HepG2 (cell line): Measurements from ENCODE around the gene CTXN1. TPM values are rescaled to one million over a fixed set of nuclear protein-coding genes. Genes with fewer than 3 reads are reported as not detected.

ENCODE experiments used
- HOXA7 ChIP-seq: sonication (generic); formaldehyde crosslinking; IDR thresholded peaks from 2 replicates; pipeline ENCODE4 v1.8.1; 2022; ENCODE audit warnings: mild to moderate bottlenecking, missing genetic modification reagents, moderate library complexity
- KDM1A ChIP-seq: IDR thresholded peaks from 2 replicates; pipeline ENCODE4 v1.6.1; 2016; ENCODE audit warnings: missing compliant biosample characterization
- POLR2A ChIP-seq, 2 experiments: IDR thresholded peaks; 2 replicates each; pipeline ENCODE4 v1.6.1; 2011; ENCODE audit warnings: low read depth in 2 of 2, low read length in 2 of 2, mild to moderate bottlenecking in 1 of 2, moderate library complexity in 1 of 2; ENCODE audit not compliant: insufficient read depth in 1 of 2
- TMF1 ChIP-seq: sonication (generic); formaldehyde crosslinking; IDR thresholded peaks from 2 replicates; pipeline ENCODE4 v1.8.1; 2022; ENCODE audit warnings: low read depth, missing genetic modification reagents
- ZNF263 ChIP-seq: sonication (generic); formaldehyde crosslinking; IDR thresholded peaks from 2 replicates; pipeline ENCODE4 v1.4.0; 2020; ENCODE audit warnings: missing genetic modification reagents
- ZNF775 ChIP-seq: sonication (generic); formaldehyde crosslinking; IDR thresholded peaks from 2 replicates; pipeline ENCODE4 v1.4.0; 2020; ENCODE audit warnings: missing genetic modification reagents, mild to moderate bottlenecking, moderate library complexity, borderline replicate concordance
- ZSCAN31 ChIP-seq: sonication (generic); formaldehyde crosslinking; IDR thresholded peaks from 2 replicates; pipeline ENCODE4 v1.5.0; 2020; ENCODE audit warnings: low read depth, mild to moderate bottlenecking, missing genetic modification reagents
- polyA plus RNA-seq, 8 experiments: library from polyadenylated mRNA; depleted of rRNA in 3 of 8; stranded (reverse) in 7 of 8; unstranded in 1 of 8; fragments of >200 nt; fragmentation: Illumina TruSeq in 4 of 8; extraction: Trizol in 4 of 8; gene quantifications; 2 replicates each; pipeline versions ENCODE4 v1.2.1 to v1.2.3, GENCODE V29; 2011 to 2016; ENCODE audit warnings: low read depth in 4 of 8, missing spikeins in 1 of 8, mixed read lengths in 1 of 8; ENCODE audit not compliant: insufficient read depth in 1 of 8
- total RNA-seq, 5 experiments: library from RNA; depleted of rRNA; stranded (reverse); fragments of >200 nt; fragmentation: Illumina TruSeq; extraction: Trizol; gene quantifications; 2 replicates each; pipeline ENCODE4 v1.2.3, GENCODE V29; 2016; ENCODE audit warnings: low read depth in 1 of 5
- TF ChIP-seq, protein P1 (sequence below): sonication (generic); formaldehyde crosslinking; IDR thresholded peaks from 2 replicates; pipeline ENCODE4 v1.5.0; 2020; ENCODE audit warnings: mild to moderate bottlenecking, missing genetic modification reagents
- TF ChIP-seq, protein P2 (sequence below): sonication (generic); formaldehyde crosslinking; IDR thresholded peaks from 2 replicates; pipeline ENCODE4 v1.5.0; 2020; ENCODE audit warnings: missing genetic modification reagents
- TF ChIP-seq, protein P3 (sequence below): sonication (generic); formaldehyde crosslinking; conservative IDR thresholded peaks from 2 replicates; pipeline ENCODE4 v1.4.0; 2020; ENCODE audit warnings: missing genetic modification reagents
- TF ChIP-seq, protein P4 (sequence below): sonication (generic); formaldehyde crosslinking; IDR thresholded peaks from 2 replicates; pipeline ENCODE4 v1.4.0; 2020; ENCODE audit warnings: mild to moderate bottlenecking, missing genetic modification reagents

Gene CTXN1
- total and polyA plus RNA-seq, 2 of the 13 experiments (the other 11 are each of a cell fraction or from before 2014, with no cell fraction given), result 0.11 TPM; not detected in 1

DNA sequence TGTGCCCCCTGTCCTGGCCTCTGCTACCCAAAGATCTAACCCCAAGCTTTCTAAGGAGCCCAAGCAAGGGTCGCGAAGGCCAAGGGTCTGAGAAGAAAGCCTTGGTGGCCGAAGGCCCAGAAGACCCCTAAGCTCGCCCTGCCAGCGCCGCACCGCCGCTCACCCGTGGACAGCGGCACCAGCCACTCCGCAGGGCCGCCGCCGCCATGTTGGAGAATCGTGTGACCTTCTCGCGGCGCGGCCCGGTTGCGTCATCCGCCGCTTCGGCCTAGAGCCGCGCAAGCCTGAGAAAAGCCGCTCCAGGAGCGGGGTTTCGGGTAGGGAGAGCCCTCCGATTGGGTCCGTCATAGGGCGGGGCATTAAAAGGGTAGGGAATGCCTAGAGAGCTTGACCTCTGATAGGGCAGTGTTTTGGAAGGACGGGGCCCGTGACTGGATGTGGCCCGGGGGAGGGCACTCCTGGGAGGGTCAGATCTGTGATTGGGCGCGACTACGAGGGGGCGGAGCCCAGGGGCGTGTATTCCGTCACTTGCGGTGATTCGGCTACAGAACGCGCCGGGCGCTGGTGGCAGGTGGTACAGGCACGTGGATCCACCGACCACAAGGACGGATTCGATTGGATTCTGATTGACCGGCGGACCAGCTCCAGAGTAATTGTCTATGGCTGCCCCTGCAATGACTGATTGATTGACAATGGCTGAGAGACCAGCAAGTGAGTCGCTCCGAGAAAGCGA, 17.7 kb upstream of the CTXN1 start, which contains the start of gene TIMM44 (continued):
- TF ChIP-seq, protein P1, sequence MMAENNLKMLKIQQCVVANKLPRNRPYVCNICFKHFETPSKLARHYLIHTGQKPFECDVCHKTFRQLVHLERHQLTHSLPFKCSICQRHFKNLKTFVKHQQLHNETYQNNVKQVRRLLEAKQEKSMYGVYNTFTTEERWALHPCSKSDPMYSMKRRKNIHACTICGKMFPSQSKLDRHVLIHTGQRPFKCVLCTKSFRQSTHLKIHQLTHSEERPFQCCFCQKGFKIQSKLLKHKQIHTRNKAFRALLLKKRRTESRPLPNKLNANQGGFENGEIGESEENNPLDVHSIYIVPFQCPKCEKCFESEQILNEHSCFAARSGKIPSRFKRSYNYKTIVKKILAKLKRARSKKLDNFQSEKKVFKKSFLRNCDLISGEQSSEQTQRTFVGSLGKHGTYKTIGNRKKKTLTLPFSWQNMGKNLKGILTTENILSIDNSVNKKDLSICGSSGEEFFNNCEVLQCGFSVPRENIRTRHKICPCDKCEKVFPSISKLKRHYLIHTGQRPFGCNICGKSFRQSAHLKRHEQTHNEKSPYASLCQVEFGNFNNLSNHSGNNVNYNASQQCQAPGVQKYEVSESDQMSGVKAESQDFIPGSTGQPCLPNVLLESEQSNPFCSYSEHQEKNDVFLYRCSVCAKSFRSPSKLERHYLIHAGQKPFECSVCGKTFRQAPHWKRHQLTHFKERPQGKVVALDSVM, result no peak
- TF ChIP-seq KDM1A (CRISPR knock-in tag), result no peak
- TF ChIP-seq ZNF263 (CRISPR knock-in tag), result peak; percentile 2; the same call in 1 of the 2 replicates
- peak; percentile 89 for TF ChIP-seq TMF1
- TF ChIP-seq, protein P2, sequence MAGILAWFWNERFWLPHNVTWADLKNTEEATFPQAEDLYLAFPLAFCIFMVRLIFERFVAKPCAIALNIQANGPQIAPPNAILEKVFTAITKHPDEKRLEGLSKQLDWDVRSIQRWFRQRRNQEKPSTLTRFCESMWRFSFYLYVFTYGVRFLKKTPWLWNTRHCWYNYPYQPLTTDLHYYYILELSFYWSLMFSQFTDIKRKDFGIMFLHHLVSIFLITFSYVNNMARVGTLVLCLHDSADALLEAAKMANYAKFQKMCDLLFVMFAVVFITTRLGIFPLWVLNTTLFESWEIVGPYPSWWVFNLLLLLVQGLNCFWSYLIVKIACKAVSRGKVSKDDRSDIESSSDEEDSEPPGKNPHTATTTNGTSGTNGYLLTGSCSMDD (CRISPR knock-in tag), result no peak
- TF ChIP-seq, protein P3, sequence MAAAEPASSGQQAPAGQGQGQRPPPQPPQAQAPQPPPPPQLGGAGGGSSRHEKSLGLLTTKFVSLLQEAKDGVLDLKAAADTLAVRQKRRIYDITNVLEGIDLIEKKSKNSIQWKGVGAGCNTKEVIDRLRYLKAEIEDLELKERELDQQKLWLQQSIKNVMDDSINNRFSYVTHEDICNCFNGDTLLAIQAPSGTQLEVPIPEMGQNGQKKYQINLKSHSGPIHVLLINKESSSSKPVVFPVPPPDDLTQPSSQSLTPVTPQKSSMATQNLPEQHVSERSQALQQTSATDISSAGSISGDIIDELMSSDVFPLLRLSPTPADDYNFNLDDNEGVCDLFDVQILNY (CRISPR knock-in tag), result peak; percentile 58; the same call in 1 of the 2 replicates
- TF ChIP-seq POLR2A (IDR thresholded peaks at IDR 0.05; ENCODE audit: insufficient read depth in 1 of 2, low read depth in 2 of 2, low read length in 2 of 2), result peak; percentile 98 to 99
- no peak for TF ChIP-seq ZNF775
- no peak for TF ChIP-seq HOXA7
- TF ChIP-seq, protein P4, sequence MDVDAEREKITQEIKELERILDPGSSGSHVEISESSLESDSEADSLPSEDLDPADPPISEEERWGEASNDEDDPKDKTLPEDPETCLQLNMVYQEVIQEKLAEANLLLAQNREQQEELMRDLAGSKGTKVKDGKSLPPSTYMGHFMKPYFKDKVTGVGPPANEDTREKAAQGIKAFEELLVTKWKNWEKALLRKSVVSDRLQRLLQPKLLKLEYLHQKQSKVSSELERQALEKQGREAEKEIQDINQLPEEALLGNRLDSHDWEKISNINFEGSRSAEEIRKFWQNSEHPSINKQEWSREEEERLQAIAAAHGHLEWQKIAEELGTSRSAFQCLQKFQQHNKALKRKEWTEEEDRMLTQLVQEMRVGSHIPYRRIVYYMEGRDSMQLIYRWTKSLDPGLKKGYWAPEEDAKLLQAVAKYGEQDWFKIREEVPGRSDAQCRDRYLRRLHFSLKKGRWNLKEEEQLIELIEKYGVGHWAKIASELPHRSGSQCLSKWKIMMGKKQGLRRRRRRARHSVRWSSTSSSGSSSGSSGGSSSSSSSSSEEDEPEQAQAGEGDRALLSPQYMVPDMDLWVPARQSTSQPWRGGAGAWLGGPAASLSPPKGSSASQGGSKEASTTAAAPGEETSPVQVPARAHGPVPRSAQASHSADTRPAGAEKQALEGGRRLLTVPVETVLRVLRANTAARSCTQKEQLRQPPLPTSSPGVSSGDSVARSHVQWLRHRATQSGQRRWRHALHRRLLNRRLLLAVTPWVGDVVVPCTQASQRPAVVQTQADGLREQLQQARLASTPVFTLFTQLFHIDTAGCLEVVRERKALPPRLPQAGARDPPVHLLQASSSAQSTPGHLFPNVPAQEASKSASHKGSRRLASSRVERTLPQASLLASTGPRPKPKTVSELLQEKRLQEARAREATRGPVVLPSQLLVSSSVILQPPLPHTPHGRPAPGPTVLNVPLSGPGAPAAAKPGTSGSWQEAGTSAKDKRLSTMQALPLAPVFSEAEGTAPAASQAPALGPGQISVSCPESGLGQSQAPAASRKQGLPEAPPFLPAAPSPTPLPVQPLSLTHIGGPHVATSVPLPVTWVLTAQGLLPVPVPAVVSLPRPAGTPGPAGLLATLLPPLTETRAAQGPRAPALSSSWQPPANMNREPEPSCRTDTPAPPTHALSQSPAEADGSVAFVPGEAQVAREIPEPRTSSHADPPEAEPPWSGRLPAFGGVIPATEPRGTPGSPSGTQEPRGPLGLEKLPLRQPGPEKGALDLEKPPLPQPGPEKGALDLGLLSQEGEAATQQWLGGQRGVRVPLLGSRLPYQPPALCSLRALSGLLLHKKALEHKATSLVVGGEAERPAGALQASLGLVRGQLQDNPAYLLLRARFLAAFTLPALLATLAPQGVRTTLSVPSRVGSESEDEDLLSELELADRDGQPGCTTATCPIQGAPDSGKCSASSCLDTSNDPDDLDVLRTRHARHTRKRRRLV (CRISPR knock-in tag), result peak; percentile 89
- TF ChIP-seq ZSCAN31, result peak; percentile 58; the same call in 1 of the 2 replicates
